HepG2 (cell line): ENCODE results near the gene PCBP1. TPM values are rescaled to one million over a fixed set of nuclear protein-coding genes. Genes with fewer than 3 reads are reported as not detected.

ENCODE experiments used
- AKAP8 ChIP-seq: sonication (generic); formaldehyde crosslinking; IDR thresholded peaks from 2 replicates; pipeline ENCODE4 v1.5.1; 2020; ENCODE audit warnings: mild to moderate bottlenecking, missing genetic modification reagents
- BCL6 ChIP-seq: IDR thresholded peaks from 2 replicates; pipeline ENCODE4 v1.6.1; 2016; ENCODE audit warnings: missing genetic modification reagents, missing compliant biosample characterization
- DDIT3 ChIP-seq: sonication (generic); formaldehyde crosslinking; IDR thresholded peaks from 2 replicates; pipeline ENCODE4 v1.4.0; 2020; ENCODE audit warnings: mild to moderate bottlenecking, missing genetic modification reagents
- DR1 ChIP-seq: sonication (generic); formaldehyde crosslinking; IDR thresholded peaks from 2 replicates; pipeline ENCODE4 v1.8.0; 2021; ENCODE audit warnings: mild to moderate bottlenecking, missing genetic modification reagents, inconsistent platforms
- HNF1A ChIP-seq, 2 experiments: sonication (generic) in 1 of 2; formaldehyde crosslinking in 1 of 2; IDR thresholded peaks; 2 replicates each; pipeline versions ENCODE4 v1.4.0 to v1.6.1; 2016 to 2020; ENCODE audit warnings: borderline replicate concordance in 1 of 2, low read depth in 1 of 2, mild to moderate bottlenecking in 1 of 2, missing genetic modification reagents in 1 of 2
- IRF2 ChIP-seq: IDR thresholded peaks from 2 replicates; pipeline ENCODE4 v1.6.1; 2018; ENCODE audit warnings: missing genetic modification reagents, missing compliant biosample characterization
- KDM3A ChIP-seq: IDR thresholded peaks from 2 replicates; pipeline ENCODE4 v1.6.1; 2018; ENCODE audit warnings: low read depth, missing compliant biosample characterization
- KDM6A ChIP-seq: IDR thresholded peaks from 2 replicates; pipeline ENCODE4 v1.6.1; 2016; ENCODE audit warnings: low read depth
- MZF1 ChIP-seq: sonication (generic); formaldehyde crosslinking; IDR thresholded peaks from 2 replicates; pipeline ENCODE4 v1.8.1; 2023; ENCODE audit warnings: mild to moderate bottlenecking, missing genetic modification reagents, borderline replicate concordance
- PTBP1 ChIP-seq: fragments of 200-400 bp; formaldehyde crosslinking; IDR thresholded peaks from 2 replicates; pipeline ENCODE4 v1.6.1; 2018; ENCODE audit warnings: low read length, low read depth; ENCODE audit not compliant: poor library complexity, severe bottlenecking
- TARDBP ChIP-seq: sonication (generic); formaldehyde crosslinking; IDR thresholded peaks from 2 replicates; pipeline ENCODE4 v1.8.0; 2022; ENCODE audit warnings: mild to moderate bottlenecking, missing genetic modification reagents
- TCF7L2 ChIP-seq: IDR thresholded peaks from 2 replicates; pipeline ENCODE4 v1.6.1; 2011; ENCODE audit warnings: mild to moderate bottlenecking, low read depth, low read length, moderate library complexity
- U2AF1 ChIP-seq: fragments of 200-400 bp; formaldehyde crosslinking; optimal IDR thresholded peaks from 2 replicates; pipeline ENCODE3; 2017; ENCODE audit warnings: mild to moderate bottlenecking, low read depth, low read length
- ZMYM4 ChIP-seq: sonication (generic); formaldehyde crosslinking; IDR thresholded peaks from 2 replicates; pipeline ENCODE4 v1.8.1; 2023; ENCODE audit warnings: mild to moderate bottlenecking, missing genetic modification reagents
- ZNF230 ChIP-seq: sonication (generic); formaldehyde crosslinking; IDR thresholded peaks from 2 replicates; pipeline ENCODE4 v1.4.0; 2020; ENCODE audit warnings: mild to moderate bottlenecking, missing genetic modification reagents
- ZNF234 ChIP-seq: sonication (generic); formaldehyde crosslinking; conservative IDR thresholded peaks from 2 replicates; pipeline ENCODE4 v1.5.1; 2020; ENCODE audit warnings: mild to moderate bottlenecking, missing genetic modification reagents
- ZNF335 ChIP-seq: sonication (generic); formaldehyde crosslinking; IDR thresholded peaks from 2 replicates; pipeline ENCODE4 v1.4.0; 2020; ENCODE audit warnings: missing genetic modification reagents
- ZNF549 ChIP-seq: sonication (generic); formaldehyde crosslinking; IDR thresholded peaks from 2 replicates; pipeline ENCODE4 v1.5.0; 2020; ENCODE audit warnings: missing genetic modification reagents
- ZNF558 ChIP-seq: sonication (generic); formaldehyde crosslinking; IDR thresholded peaks from 2 replicates; pipeline ENCODE4 v1.9.0; 2022; ENCODE audit warnings: mild to moderate bottlenecking, missing genetic modification reagents, borderline replicate concordance
- ZNF577 ChIP-seq: sonication (generic); formaldehyde crosslinking; IDR thresholded peaks from 2 replicates; pipeline ENCODE4 v1.4.0; 2020; ENCODE audit warnings: mild to moderate bottlenecking, low read depth, missing genetic modification reagents, borderline replicate concordance
- ZNF615 ChIP-seq: sonication (generic); formaldehyde crosslinking; IDR thresholded peaks from 2 replicates; pipeline ENCODE4 v1.5.0; 2020; ENCODE audit warnings: mild to moderate bottlenecking, missing genetic modification reagents, borderline replicate concordance
- ZNF703 ChIP-seq: sonication (generic); formaldehyde crosslinking; IDR thresholded peaks from 2 replicates; pipeline ENCODE4 v1.5.1; 2020; ENCODE audit warnings: missing genetic modification reagents, mild to moderate bottlenecking, moderate library complexity, borderline replicate concordance
- ZSCAN5A ChIP-seq: sonication (generic); formaldehyde crosslinking; IDR thresholded peaks from 2 replicates; pipeline ENCODE4 v1.8.0; 2022; ENCODE audit warnings: mild to moderate bottlenecking, missing genetic modification reagents, borderline replicate concordance
- polyA plus RNA-seq, 8 experiments: library from polyadenylated mRNA; depleted of rRNA in 3 of 8; stranded (reverse) in 7 of 8; unstranded in 1 of 8; fragments of >200 nt; fragmentation: Illumina TruSeq in 4 of 8; extraction: Trizol in 4 of 8; gene quantifications; 2 replicates each; pipeline versions ENCODE4 v1.2.1 to v1.2.3, GENCODE V29; 2011 to 2016; ENCODE audit warnings: low read depth in 4 of 8, missing spikeins in 1 of 8, mixed read lengths in 1 of 8; ENCODE audit not compliant: insufficient read depth in 1 of 8
- total RNA-seq, 5 experiments: library from RNA; depleted of rRNA; stranded (reverse); fragments of >200 nt; fragmentation: Illumina TruSeq; extraction: Trizol; gene quantifications; 2 replicates each; pipeline ENCODE4 v1.2.3, GENCODE V29; 2016; ENCODE audit warnings: low read depth in 1 of 5

Gene PCBP1
- total and polyA plus RNA-seq, 2 of the 13 experiments (the other 11 are each of a cell fraction or from before 2014, with no cell fraction given): 32.0 to 137 TPM

- TF ChIP-seq HNF1A (IDR thresholded peaks at IDR 0.05; ENCODE audit: low read depth): no peak
- TF ChIP-seq HNF1A (CRISPR knock-in tag; IDR thresholded peaks at IDR 0.05; ENCODE audit: borderline replicate concordance): no peak
- TF ChIP-seq ZNF549 (CRISPR knock-in tag): no peak
- TF ChIP-seq ZSCAN5A (CRISPR knock-in tag): no peak; the same call in 1 of the 2 replicates
- no peak for TF ChIP-seq ZNF615 (CRISPR knock-in tag)
- no peak for TF ChIP-seq ZNF234 (CRISPR knock-in tag)
- no peak for TF ChIP-seq PTBP1
- no peak for TF ChIP-seq ZNF558 (CRISPR knock-in tag)
- peak; percentile 32; the same call in 1 of the 2 replicates for TF ChIP-seq BCL6 (CRISPR knock-in tag)
- TF ChIP-seq DDIT3 (CRISPR knock-in tag): no peak
- TF ChIP-seq TCF7L2: no peak
- no peak for TF ChIP-seq AKAP8 (CRISPR knock-in tag)
- no peak for TF ChIP-seq DR1 (CRISPR knock-in tag)
- TF ChIP-seq ZMYM4 (CRISPR knock-in tag): no peak
- TF ChIP-seq IRF2 (CRISPR knock-in tag): peak; percentile 92
- TF ChIP-seq ZNF703 (CRISPR knock-in tag): no peak
- peak; percentile 44; the same call in 1 of the 2 replicates for TF ChIP-seq ZNF230 (CRISPR knock-in tag)
- no peak for TF ChIP-seq KDM3A (CRISPR knock-in tag)
- no peak for TF ChIP-seq MZF1 (CRISPR knock-in tag)
- TF ChIP-seq U2AF1: no peak
- TF ChIP-seq KDM6A (CRISPR knock-in tag): peak; percentile 23; the same call in 1 of the 2 replicates
- no peak; the same call in 1 of the 2 replicates for TF ChIP-seq TARDBP (CRISPR knock-in tag)
- no peak for TF ChIP-seq ZNF577 (CRISPR knock-in tag)
- 0 out of 2 replicates have a peak, but pooled peaks have one; percentile 29 for TF ChIP-seq ZNF335 (CRISPR knock-in tag)
Observed at GRCh38 chr2:70069049-70069448, 18.2 kb upstream of the PCBP1 start (continued).
